ENCODE measurements around the gene CDHR3.
A peak's percentile ranks its signal among the peaks of the same experiment; 100 is the strongest.

Gene CDHR3

GRCh38 chr7:106069471-106070200 lies 106.6 kb downstream of the CDHR3 start:
- DNase-seq, result peak; percentile 36

GRCh38 chr7:106070201-106070551 lies 107.1 kb downstream of the CDHR3 start:
- peak; percentile 6 for DNase-seq

- DNase-seq, result peak; percentile 17
Observed at GRCh38 chr7:106070567-106071254, 107.6 kb downstream of the CDHR3 start.

DNA sequence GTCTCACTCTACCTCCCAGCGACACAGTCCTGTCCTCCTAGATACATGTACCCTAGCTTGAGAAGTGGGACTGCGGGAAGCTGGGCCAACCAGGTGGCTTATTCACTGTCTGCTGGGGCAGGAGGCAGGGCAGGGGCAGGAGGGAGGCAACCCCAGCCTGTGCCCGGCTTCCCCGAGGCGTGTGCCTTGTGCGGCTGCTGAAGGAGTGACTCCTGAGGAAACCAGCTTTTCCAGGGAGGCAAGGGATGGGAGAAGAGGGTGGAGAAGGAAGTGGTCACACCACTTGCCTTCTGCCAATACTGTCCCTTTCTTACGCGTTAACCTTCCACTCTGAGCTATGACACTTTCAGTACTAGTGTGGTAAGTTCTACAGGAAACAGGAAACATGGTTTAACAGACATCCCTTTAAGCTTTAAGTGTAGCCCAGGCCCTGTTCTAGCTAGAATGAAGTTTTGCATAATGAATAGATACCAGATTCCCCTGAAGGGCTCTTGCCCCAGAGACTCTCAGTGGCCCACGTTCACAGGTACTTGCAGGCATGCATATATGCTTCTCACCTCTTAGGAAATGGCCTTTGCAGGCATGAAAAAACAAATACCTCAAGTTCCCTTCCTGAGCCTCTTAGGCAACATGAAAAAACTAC lies 108.4 kb downstream of the CDHR3 start:
- no peak for DNase-seq

GRCh38 chr7:106071999-106072714 lies 109.1 kb downstream of the CDHR3 start:
- DNase-seq, result peak; percentile 46

DNA sequence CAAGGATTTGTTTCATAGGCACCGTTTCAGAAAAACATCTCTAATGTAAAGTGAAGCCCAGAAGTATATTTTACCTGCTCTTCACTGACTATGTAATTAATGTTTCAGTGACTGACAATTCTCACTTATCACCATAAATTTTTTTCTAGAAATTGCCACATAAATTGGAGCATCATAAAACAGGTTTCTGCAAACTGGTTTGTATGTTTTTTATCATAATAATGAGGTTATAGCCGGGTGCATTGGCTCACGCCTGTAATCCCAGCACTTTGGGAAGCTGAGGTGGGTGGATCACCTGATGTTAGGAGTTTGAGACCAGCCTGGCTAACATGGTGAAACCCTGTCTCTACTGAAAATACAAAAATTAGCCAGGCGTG lies 109.6 kb downstream of the CDHR3 start:
- DNase-seq, result no peak

DNA sequence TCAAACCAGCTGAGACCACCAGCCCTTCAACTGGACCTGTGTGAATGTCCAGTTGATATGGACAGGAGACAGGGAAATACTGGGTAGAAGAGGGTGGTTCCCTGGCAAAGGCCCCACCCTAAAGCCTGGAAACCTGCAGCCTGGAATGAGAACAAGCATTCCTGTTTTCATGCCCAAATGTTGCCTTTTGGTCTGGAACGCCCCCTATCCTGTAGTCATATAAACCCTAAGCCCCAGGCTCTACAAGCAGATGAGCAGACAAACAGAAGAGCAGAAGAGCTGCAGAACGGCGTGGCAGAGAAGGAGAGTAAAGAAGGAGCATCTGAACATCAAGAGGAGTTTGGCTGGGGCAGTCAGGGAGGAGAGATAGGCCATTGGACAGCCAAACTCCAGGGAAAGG lies 110.6 kb downstream of the CDHR3 start:
- DNase-seq, result no peak

DNA sequence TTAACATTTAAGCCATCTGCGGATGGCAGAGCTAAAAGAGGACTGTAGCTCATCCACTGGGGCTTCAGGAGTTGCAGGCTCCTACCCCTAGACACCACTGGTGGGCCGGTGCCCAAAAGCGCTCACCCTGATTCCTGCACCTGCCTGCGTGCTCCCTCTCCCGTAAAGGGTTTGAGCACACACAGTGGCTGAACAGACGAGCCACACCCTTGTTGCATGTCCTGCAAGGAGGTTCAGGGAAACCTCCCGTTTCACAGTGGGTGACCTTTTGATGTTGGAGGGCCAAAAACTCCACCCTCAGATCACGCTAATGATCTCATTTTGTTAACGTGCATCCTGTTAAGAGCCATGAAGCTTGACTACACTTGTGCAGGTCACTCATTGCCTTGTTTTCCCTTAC lies 111.2 kb downstream of the CDHR3 start:
- no peak for DNase-seq

GRCh38 chr7:106075937-106076336 lies 112.9 kb downstream of the CDHR3 start:
- DNase-seq, result peak; percentile 49

DNA sequence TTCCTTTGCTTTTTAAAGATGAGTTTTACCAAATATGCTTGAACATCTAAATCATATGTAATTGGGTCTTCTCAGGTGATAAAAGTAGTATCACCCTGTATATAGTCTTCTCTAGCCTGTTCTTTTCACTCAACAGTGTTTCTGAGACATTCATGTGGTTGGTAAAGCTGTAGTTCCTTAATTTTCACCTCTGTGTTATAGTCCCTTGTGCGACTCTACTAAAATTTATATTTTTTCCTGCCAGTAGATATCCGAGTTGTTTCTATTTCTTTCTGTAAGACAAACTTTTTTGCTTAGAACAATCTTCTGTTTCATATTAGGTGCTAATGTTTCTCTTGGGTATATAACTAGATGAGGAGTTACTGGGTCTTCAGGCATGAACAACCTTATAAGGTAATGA lies 113.5 kb downstream of the CDHR3 start:
- no peak for DNase-seq

GRCh38 chr7:106080300-106080987 lies 117.4 kb downstream of the CDHR3 start:
- no peak for DNase-seq

GRCh38 chr7:106082087-106082854 lies 119.2 kb downstream of the CDHR3 start:
- no peak for DNase-seq
